Measurements from ENCODE around the gene ZFYVE26. TPM values are rescaled to one million over a fixed set of nuclear protein-coding genes. Genes with fewer than 3 reads are reported as not detected.

Gene ZFYVE26
- total and polyA plus RNA-seq, 4 experiments from 2014 or later: 0.95 to 38.1 (median 19.7) TPM

- Mint-ChIP-seq H3K4me1 (peaks cover 0 to 8% (median 0%) of the 10 kb centered on the region in 4 donors), H3K9me3 (peaks cover 0 to 15% (median 4%) of the 10 kb centered on the region in 8 donors), H3K27ac (no peak overlapping the region), H3K27me3 (no peaks in the 10 kb centered on the region), H3K36me3 (peaks cover 13 to 26% of the 10 kb centered on the region in 2 donors), H3K4me3 (no peak overlapping the region)
- Histone ChIP-seq H3K36me3 (ENCODE audit: insufficient read depth, low read length) (no peaks in the 10 kb centered on the region), H3K4me1 (ENCODE audit: insufficient read depth, low read length) (no peaks in the 10 kb centered on the region), H3K9me3 (ENCODE audit: control insufficient read depth in 1 of 2, low read length in 2 of 2) (no peaks in the 10 kb centered on the region), H3K27ac (ENCODE audit: low read depth, low read length) (no peak overlapping the region), H3K27me3 (ENCODE audit: insufficient read depth, low read length) (no peaks in the 10 kb centered on the region), H3K4me3 (ENCODE audit: low read length in 2 of 2) (no peak overlapping the region)
- no peak for DNase-seq
- ChIA-PET POLR2A (ENCODE audit: partially characterized antibody) (no interaction called here), CTCF (ENCODE audit: partially characterized antibody) (no interaction called here)
- intact Hi-C loops (cut with micrococcal nuclease): no loop called here
These were observed 36.7 kb upstream of the ZFYVE26 start for GRCh38 chr14:67852926-67853604.

GRCh38 chr14:67851785-67852410, 35.5 kb upstream of the ZFYVE26 start:
- no peaks in the 10 kb centered on the region for H3K36me3 ChIP-seq (ENCODE audit: insufficient read depth, low read length)
- intact Hi-C loops (cut with micrococcal nuclease): no loop called here
- peaks cover 16 to 35% of the 10 kb centered on the region in 2 donors for H3K36me3 Mint-ChIP-seq
- ChIA-PET CTCF (ENCODE audit: partially characterized antibody) (interaction anchor here (1.6 kb wide), 1 partner anchor 15 kb away, joined by 4 read pairs; no protein-coding TSS in a partner anchor), POLR2A (ENCODE audit: partially characterized antibody) (no interaction called here)
- H3K27me3 ChIP-seq (ENCODE audit: insufficient read depth, low read length): no peaks in the 10 kb centered on the region
- H3K4me3 ChIP-seq (ENCODE audit: low read length in 2 of 2): no peak overlapping the region
- DNase-seq: no peak
- peaks cover 0 to 23% (median 8%) of the 10 kb centered on the region in 8 donors for H3K9me3 Mint-ChIP-seq
- no peaks in the 10 kb centered on the region for H3K9me3 ChIP-seq (ENCODE audit: control insufficient read depth in 1 of 2, low read length in 2 of 2)
- peaks cover 0 to 8% (median 0%) of the 10 kb centered on the region in 4 donors for H3K4me1 Mint-ChIP-seq
- no peak overlapping the region for H3K27ac ChIP-seq (ENCODE audit: low read depth, low read length)
- H3K4me3 Mint-ChIP-seq: no peak overlapping the region
- H3K4me1 ChIP-seq (ENCODE audit: insufficient read depth, low read length): no peaks in the 10 kb centered on the region
- H3K27me3 Mint-ChIP-seq: no peaks in the 10 kb centered on the region
- no peak overlapping the region for H3K27ac Mint-ChIP-seq

GRCh38 chr14:67850066-67850830, 33.9 kb upstream of the ZFYVE26 start:
- Histone ChIP-seq H3K27ac (ENCODE audit: low read depth, low read length) (no peak overlapping the region), H3K27me3 (ENCODE audit: insufficient read depth, low read length) (no peaks in the 10 kb centered on the region), H3K4me1 (ENCODE audit: insufficient read depth, low read length) (no peaks in the 10 kb centered on the region), H3K36me3 (ENCODE audit: insufficient read depth, low read length) (no peaks in the 10 kb centered on the region), H3K9me3 (ENCODE audit: control insufficient read depth in 1 of 2, low read length in 2 of 2) (no peaks in the 10 kb centered on the region), H3K4me3 (ENCODE audit: low read length in 2 of 2) (no peak overlapping the region)
- H3K27ac Mint-ChIP-seq: no peak overlapping the region
- peaks cover 2 to 23% (median 10%) of the 10 kb centered on the region in 8 donors for H3K9me3 Mint-ChIP-seq
- peaks cover 0 to 4% (median 0%) of the 10 kb centered on the region in 4 donors for H3K4me1 Mint-ChIP-seq
- ChIA-PET CTCF (ENCODE audit: partially characterized antibody) (interaction anchor here (1.6 kb wide), 1 partner anchor 13 kb away, joined by 4 read pairs; no protein-coding TSS in a partner anchor), POLR2A (ENCODE audit: partially characterized antibody) (interaction anchor here (1.0 kb wide), 1 partner anchor 34 kb away, joined by 3 read pairs; the partner anchor contains the start of gene ZFYVE26)
- H3K4me3 Mint-ChIP-seq: no peak overlapping the region
- intact Hi-C loops (cut with micrococcal nuclease): no loop called here
- H3K36me3 Mint-ChIP-seq: peaks cover 18 to 45% of the 10 kb centered on the region in 2 donors
- no peaks in the 10 kb centered on the region for H3K27me3 Mint-ChIP-seq
- DNase-seq: no peak

- Mint-ChIP-seq H3K36me3 (peaks cover 25 to 46% of the 10 kb centered on the region in 2 donors), H3K4me3 (no peak overlapping the region), H3K27me3 (no peaks in the 10 kb centered on the region), H3K4me1 (peaks cover 0 to 6% (median 1%) of the 10 kb centered on the region in 4 donors), H3K27ac (no peak overlapping the region), H3K9me3 (peaks cover 2 to 23% (median 11%) of the 10 kb centered on the region in 8 donors)
- no peak for DNase-seq
- no peaks in the 10 kb centered on the region for H3K36me3 ChIP-seq (ENCODE audit: insufficient read depth, low read length)
- no peaks in the 10 kb centered on the region for H3K9me3 ChIP-seq (ENCODE audit: control insufficient read depth in 1 of 2, low read length in 2 of 2)
- H3K27ac ChIP-seq (ENCODE audit: low read depth, low read length): no peak overlapping the region
- intact Hi-C loops (cut with micrococcal nuclease): no loop called here
- ChIA-PET POLR2A (ENCODE audit: partially characterized antibody) (no interaction called here), CTCF (ENCODE audit: partially characterized antibody) (interaction anchor here (1.0 to 1.6 kb wide), 2 partner anchors 9 to 10 kb away, joined by 3 read pairs; no protein-coding TSS in a partner anchor)
- no peaks in the 10 kb centered on the region for H3K27me3 ChIP-seq (ENCODE audit: insufficient read depth, low read length)
- H3K4me1 ChIP-seq (ENCODE audit: insufficient read depth, low read length): no peaks in the 10 kb centered on the region
- H3K4me3 ChIP-seq (ENCODE audit: low read length in 2 of 2): no peak overlapping the region
These were observed 29.7 kb upstream of the ZFYVE26 start for GRCh38 chr14:67846029-67846610.

- Mint-ChIP-seq H3K4me3 (no peak overlapping the region), H3K27ac (peak overlapping the region in 4 of 7 donors; percentile 23 to 64 (median 41)), H3K27me3 (no peaks in the 10 kb centered on the region), H3K9me3 (no peaks in the 10 kb centered on the region), H3K4me1 (peaks cover 0 to 8% (median 0%) of the 10 kb centered on the region in 4 donors), H3K36me3 (peaks cover 9 to 14% of the 10 kb centered on the region in 2 donors)
- peak; percentile 65 to 74 (median 71) for DNase-seq
- H3K36me3 ChIP-seq (ENCODE audit: insufficient read depth, low read length): no peaks in the 10 kb centered on the region
- H3K27me3 ChIP-seq (ENCODE audit: insufficient read depth, low read length): no peaks in the 10 kb centered on the region
- no peak overlapping the region for H3K4me3 ChIP-seq (ENCODE audit: low read length in 2 of 2)
- H3K9me3 ChIP-seq (ENCODE audit: control insufficient read depth in 1 of 2, low read length in 2 of 2): no peaks in the 10 kb centered on the region
- H3K4me1 ChIP-seq (ENCODE audit: insufficient read depth, low read length): no peaks in the 10 kb centered on the region
- no peak overlapping the region for H3K27ac ChIP-seq (ENCODE audit: low read depth, low read length)
- intact Hi-C loops (cut with micrococcal nuclease): loop anchor here (1.0 kb wide), 2 partner anchors 979 to 1007 kb away; no protein-coding TSS in a partner anchor
- ChIA-PET POLR2A (ENCODE audit: partially characterized antibody) (interaction anchor here (0.6 to 0.7 kb wide), 2 partner anchors 39 to 980 kb away, joined by 3 to 4 read pairs; no protein-coding TSS in a partner anchor), CTCF (ENCODE audit: partially characterized antibody) (interaction anchor here (0.7 to 4.1 kb wide), 9 partner anchors 9 to 1026 kb away, joined by 3 to 35 read pairs (median 3); partner anchors contain the start of gene RAD51B)
These were observed 20.7 kb upstream of the ZFYVE26 start for GRCh38 chr14:67837011-67837624.

GRCh38 chr14:67835596-67835995, 19.2 kb upstream of the ZFYVE26 start:
- Histone ChIP-seq H3K36me3 (ENCODE audit: insufficient read depth, low read length) (no peaks in the 10 kb centered on the region), H3K4me3 (ENCODE audit: low read length in 2 of 2) (no peak overlapping the region), H3K9me3 (ENCODE audit: control insufficient read depth in 1 of 2, low read length in 2 of 2) (no peaks in the 10 kb centered on the region), H3K4me1 (ENCODE audit: insufficient read depth, low read length) (no peaks in the 10 kb centered on the region), H3K27me3 (ENCODE audit: insufficient read depth, low read length) (no peaks in the 10 kb centered on the region), H3K27ac (ENCODE audit: low read depth, low read length) (no peak overlapping the region)
- DNase-seq: no peak
- intact Hi-C loops (cut with micrococcal nuclease): no loop called here
- CTCF ChIA-PET (ENCODE audit: partially characterized antibody): interaction anchor here (0.8 to 4.1 kb wide), 4 partner anchors 10 to 983 kb away, joined by 3 to 35 read pairs (median 3); no protein-coding TSS in a partner anchor
- Mint-ChIP-seq H3K27ac (no peak overlapping the region), H3K4me3 (no peak overlapping the region), H3K27me3 (no peaks in the 10 kb centered on the region), H3K9me3 (no peaks in the 10 kb centered on the region), H3K36me3 (peaks cover 12 to 14% of the 10 kb centered on the region in 2 donors), H3K4me1 (peaks cover 0 to 6% (median 0%) of the 10 kb centered on the region in 4 donors)
- POLR2A ChIA-PET (ENCODE audit: partially characterized antibody): no interaction called here

Data from CD4-positive, alpha-beta memory T cell (primary cell).